GM18909 (cell line): ENCODE measurements around the gene SLC22A16.
"Not testable (repeated sequence)": the region's sequence is repeated elsewhere in the genome, so short reads cannot be mapped to it uniquely, and the experiment has no call there.

Experiments used
- ATAC-seq: cut with Tn5 transposase; IDR thresholded peaks from one replicate; pipeline ENCODE4 v1.9.1; 2021; ENCODE audit warnings: mild to moderate bottlenecking; ENCODE audit not compliant: unreplicated experiment, poor library complexity

Gene SLC22A16

DNA sequence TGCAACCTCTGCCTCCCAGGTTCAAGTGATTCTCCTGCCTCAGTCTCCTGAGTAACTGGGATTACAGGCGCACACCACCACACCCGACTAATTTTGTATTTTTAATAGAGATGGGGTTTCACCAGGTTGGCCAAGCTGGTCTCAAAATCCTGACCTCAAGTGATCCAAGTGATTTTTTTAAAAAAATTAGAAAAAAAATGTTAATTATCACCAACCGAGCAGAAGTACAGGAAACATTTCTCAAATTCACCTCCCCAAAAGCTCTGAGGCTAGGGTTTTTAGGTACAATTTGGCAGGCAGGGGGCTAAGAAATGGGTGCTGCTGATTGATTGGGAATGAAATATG lies 14.9 kb upstream of the SLC22A16 start:
- ATAC-seq = no peak

DNA sequence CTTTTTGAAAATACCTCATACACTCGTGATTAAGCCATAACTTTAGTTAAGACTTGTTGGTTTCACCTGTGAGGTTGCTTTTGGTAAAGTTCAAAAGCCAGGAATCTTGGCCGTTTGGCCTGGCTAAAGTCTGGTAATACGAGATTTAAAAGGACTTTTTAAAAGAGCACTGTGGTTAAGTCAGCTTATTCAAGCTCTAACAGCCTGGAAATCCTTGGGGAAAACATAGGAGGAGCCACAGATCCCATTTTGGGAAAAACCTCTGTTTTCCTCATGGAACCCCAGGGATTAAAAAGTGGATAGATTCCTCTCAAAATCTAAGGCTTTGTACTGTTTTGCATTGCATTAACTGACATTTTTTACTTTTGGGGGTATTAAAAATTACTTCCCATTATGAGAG lies 13.7 kb upstream of the SLC22A16 start:
- ATAC-seq = no peak

DNA sequence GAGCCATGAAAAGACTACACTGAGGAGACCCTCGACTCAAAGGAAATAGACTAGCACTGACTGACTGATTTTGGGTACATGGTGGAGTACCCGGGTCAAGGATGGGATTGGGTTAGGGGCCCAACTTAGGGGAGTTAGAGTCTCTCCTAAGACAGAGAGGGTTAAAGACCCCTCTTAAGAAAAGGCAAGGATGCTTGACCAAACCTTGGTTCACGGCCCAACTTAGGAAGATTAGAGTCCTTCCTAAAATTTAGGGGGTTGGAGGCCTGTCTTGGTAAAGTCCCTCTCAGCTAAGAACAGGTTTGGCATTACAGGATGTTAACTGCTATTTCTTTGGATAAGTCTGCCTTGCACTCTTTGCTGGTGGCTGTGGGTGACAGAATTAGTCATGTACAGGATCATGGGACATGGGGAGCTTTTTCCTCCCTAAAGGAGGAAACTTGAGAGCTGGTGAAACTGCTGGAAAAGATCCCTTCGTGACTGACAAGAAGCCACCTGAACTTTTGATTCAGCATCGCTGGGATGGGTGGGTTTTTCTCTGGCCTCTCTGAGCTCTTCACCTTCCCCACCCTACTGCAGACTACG lies 12.3 kb upstream of the SLC22A16 start:
- no peak for ATAC-seq

DNA sequence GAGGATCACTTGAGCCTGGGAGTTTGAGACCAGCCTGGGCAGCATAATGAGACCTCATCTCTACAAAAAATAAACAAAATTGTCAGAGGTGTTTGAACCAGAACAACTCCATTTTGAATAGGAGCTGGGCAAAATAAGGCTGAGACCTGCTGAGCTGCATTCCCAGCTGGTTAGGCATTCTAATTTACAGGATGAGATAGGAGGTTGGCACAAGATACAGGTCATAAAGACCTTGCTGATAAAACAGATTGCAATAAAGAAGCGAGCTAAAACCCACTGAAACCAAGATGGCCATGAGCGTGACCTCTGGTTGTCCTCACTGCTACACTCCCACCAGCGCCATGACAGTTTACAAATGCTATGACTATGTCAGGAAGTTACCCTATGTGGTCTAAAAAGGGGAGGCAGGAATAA lies 11.6 kb upstream of the SLC22A16 start:
- not testable (repeated sequence) for ATAC-seq

DNA sequence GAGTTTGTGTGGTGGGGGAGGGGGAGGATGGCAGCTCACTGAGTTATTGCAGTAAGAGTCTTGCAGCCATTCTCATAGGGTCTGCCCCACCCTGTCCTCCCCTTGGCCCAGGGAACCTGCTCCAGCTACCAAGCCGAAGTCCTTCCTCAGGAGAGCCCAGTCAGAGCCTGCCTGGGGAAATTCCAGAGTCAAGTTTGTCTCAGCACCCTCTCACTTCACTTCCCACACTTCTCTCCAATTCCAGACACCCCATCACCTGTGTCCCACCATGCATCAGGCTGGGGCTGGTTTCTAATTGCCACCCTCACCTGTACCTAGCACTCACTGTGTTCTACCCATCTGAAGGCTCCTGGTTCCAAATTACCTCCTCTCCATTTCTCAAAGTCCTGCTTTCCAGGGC lies 10.3 kb upstream of the SLC22A16 start:
- ATAC-seq = no peak

DNA sequence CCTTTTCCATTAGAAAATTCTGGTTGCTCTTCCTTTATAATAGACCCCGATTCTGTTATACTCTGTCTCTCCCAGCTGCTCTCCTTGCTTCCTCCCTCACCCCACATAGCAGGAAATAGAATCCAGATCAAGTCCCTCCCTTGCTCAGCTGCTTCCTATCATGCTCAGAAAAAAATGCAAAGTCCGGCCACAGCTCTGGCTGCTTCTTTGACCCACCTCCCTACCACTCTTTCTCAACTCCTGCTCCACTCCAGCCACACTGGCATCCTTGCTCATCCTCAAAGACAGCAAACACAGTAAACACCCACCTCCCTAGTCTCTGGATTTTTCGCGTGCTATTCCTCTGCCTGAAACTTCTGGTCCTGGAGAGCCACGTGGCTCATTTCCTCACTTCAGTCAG lies 9.1 kb upstream of the SLC22A16 start:
- ATAC-seq = no peak

DNA sequence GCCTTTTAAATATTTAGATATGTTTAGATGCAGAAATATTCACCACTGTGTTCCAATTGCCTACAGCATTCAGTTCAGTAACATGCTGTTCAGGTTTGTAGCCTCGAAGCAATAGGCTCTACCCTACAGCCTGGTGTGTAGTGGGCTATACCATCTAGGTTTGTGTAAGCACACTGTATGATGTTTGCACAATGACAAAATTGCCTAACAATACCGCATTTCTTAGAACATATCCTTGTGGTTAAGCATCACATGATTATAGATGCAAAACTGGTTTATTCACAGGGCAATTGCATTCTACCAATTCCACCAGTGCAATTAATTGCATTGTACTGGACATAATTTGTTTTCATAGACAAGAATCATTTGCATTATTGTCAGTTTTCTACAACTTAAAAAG lies 7.9 kb upstream of the SLC22A16 start:
- ATAC-seq = no peak

DNA sequence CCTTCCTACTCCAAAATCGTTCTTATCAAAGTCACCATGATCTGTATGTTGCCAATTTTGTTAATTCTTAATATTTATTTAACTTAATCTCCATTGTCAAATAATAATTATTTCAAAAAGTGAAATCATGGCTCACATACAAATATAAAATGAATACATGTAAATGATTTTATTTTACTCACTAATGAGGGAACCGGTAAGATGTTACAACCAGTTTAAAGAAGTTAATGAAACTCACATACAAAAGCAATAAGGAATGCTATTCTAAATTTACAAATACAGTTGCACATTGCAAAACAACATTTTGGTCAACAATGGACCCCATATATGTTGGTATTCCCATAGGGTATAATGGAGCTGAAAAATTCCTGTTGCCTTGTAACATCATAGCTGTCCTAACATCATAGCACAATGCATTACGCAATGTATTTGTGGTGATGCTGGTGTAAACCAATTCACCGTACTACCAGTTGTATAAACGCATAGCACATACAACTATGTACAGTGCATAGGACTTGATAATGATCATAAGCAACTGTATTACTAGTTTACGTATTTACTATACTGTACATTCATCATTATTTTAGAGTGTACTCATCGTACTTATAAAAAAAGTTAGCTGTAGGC lies 6.5 kb upstream of the SLC22A16 start:
- no peak for ATAC-seq

DNA sequence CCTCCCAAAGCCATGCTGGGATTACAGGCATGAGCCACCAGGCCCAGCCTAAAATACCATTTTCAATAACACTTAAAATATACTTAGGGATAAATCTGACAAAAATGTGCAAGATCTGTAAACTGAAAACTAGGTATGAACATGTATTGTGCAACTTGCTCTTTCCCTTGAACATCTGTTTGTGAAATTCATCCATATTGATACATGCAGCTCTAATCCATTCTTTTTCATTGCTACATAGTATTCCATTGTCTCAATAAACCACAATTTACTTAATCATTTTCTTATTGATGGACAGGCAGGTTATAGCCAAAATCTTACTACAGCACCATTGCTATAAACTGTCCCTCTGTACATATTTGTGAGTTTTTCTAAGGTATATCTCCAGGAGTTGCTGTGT lies 4.7 kb upstream of the SLC22A16 start:
- no peak for ATAC-seq

DNA sequence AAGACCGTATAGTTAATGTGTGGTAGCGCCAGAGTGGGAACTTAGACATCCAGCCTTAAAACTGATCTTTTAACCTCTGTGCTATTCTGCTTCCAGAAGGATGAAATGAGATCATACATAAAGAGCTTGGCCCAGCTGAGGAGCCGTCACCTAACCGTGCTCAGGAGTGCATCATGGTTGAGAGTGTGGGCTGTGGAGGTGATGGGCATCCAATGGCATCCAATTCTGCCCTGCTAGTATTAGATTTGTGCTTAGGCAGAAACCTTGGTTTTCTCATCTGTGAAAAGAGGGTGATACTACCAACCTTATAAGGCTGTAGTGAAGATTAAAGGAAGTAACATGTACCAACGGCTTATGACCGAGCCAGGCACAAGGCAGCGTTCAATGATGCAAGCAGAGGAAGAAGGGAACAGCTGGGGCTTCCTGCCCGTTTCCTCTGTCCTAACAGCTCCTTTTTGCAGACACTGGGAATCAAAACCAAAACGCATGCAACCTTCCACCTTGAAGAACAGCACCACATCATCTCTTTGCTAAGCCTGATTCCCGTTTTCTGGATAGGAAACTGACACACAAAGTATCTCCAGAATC lies 1.3 kb downstream of the SLC22A16 start:
- ATAC-seq = no peak

DNA sequence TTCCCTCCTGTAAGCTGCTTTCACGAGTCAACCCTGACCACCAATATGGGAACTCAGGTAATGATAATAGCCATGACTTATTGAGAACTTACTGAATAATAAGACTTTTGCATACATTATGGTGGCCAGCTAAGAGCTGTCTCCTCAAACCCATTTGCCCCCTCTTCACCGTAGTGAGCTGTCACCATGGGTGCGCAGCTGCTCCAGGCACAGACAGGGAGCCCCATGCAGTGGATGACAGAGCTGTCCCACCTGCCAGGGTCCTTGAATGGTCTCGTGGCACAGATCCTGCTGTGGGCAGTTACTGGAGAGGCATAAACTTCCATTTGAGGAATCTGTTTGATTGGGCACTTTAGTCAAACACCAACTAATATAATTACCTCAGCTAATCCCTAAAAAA lies 1.9 kb downstream of the SLC22A16 start:
- no peak for ATAC-seq

DNA sequence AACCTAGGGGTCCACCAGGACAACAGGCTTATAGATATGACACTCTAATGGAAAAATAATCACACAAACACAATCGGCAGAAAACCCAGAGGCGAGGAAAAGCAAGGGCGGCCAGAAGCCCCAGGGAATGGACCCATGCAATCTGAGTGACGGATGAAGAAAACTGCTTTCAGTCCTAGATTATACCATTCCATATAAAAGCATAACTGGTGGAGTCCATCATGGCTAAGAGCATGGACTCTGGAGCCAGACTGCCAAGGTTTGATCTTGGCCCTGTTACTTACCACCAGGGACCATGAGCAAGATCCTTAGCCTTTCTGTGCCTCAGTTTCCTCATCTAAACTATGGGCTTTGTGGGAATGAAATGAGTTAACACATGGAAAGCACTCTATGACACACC lies 3.7 kb downstream of the SLC22A16 start:
- ATAC-seq = no peak

DNA sequence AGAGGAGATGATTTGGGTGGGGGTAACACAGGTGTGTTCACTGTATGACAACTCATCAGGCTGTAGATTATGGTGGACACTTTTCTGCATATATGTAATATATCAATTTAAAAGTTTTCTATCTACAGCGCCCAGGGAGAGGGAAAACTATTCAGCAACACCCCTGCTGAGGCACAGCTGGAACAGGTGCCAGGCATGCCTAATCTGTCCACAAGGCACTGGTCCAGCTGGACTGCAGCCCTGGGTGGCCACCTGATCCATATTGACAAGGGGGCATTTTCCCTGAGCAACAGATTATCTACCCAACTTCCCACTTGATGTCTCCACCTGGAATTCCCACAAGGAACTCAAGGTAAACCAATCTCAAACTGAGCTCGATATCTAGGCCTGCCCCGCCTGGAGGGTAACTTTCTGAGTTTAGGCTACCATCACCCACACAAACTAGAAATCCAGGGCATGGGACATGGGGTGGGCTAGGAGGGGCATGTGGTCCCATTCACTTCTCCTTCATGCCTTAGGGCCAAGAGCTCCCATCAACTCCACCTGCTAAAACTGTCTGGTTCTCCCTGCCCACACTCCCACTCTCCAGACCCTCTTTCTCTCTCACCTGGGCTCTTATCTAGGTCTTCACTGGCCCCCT lies 4.6 kb downstream of the SLC22A16 start:
- ATAC-seq = no peak

DNA sequence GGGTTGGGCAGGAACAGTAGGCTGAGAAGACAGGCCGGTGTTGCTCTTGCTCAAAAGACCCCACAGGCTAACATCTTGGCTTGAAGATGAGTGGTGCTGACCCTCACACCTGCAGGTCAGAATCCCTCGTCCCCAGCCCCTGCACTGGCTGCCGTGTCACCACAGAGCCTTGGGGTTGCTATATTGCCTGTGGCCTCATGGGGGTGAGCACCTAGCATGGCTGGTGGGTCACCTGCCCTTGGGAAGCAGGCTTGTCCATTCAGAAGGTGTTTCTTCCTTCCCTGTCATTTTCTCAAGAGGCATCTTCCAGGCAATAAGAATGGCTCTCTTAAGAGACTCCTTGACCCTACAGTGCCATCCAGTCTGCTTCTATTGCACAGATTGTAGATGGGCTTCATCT lies 7.7 kb downstream of the SLC22A16 start:
- ATAC-seq = no peak

DNA sequence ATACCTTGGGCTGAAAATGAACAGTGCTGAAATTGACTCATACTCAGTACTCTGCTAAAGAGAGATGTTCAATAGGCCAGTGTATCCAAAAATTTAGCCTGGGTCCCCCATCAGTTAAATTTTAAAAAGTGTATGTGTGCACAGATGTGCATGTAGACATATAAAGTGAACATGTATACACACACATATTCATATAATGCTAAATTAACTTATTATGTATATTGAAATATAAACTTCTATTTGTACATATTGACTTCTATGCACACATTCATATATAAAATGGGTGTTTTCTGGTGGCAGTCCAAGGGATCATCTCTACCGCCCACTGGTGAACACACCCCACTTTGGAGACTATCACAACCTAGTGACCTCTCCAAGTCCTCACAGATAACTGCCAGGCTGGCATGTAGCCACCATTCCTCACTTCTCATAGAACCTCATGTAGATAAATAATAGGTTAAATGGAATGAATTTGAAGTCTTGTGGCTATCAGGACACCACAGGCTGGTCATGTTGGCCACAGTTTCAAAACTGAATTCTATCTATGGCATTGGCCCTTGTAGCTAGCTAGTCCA lies 8.8 kb downstream of the SLC22A16 start:
- no peak for ATAC-seq

DNA sequence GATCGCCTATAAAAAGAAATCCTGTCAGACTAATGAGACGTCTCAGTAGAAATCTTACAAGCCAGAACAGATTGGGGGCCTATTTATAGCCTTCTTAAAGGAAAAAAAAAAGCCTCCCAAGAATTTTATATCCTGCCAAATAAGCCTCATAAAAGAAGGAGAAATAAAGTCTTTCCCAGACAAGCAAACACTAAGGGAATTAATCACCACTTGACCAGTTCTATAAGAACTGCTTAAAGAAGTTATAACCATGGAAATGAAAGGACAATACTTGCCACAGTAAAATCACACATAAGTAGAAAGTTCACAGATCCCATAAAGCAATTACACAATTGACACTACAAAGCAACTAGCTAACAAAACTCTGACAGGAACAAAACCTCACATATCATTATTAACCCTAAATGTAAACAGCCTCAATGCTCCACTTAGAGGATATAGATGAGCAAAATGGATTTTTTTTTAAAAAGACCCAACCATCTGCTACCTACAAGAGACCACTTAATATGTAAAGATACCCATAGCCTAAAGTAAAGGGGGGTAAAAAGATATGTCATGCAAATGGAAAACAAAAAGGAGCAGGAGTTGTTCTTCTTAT lies 13.4 kb downstream of the SLC22A16 start:
- no peak for ATAC-seq

DNA sequence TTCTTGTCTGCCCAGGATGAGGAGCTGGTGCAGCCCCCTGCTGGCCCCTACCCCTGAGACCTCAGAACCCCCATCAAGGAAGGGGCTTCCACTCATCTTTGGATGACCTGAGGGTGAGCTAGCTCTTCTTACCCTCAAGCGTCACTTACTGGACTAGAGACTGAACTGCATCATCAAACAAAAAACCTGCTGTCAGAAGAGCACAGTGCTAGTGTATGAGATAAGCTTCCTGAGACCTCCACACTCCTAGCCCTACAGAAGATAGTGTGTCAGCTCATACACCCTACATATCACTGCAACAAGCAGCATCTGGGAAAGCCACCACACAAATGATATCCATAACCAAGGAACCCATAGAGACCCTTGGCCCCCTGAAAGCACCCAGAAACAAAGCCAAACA lies 15.0 kb downstream of the SLC22A16 start:
- no peak for ATAC-seq

DNA sequence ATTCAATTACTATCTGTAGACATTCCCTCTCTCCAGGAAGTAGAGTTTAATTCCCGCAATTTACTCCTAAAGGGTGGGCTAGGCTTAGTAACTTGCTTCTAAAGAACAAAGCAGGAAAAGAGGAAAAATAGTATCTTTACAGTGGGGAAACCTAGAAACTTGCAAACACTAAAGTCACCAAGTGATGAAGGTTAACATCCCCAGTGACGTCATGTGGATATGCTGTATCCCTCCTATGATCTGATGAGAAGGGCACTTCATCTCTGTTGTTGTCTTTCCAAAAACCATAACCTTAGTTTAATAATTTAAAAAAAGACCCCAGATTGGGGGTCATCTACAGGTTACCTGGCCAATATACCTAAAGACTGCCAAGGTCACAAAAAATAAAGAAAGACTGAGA lies 17.3 kb downstream of the SLC22A16 start:
- no peak for ATAC-seq

DNA sequence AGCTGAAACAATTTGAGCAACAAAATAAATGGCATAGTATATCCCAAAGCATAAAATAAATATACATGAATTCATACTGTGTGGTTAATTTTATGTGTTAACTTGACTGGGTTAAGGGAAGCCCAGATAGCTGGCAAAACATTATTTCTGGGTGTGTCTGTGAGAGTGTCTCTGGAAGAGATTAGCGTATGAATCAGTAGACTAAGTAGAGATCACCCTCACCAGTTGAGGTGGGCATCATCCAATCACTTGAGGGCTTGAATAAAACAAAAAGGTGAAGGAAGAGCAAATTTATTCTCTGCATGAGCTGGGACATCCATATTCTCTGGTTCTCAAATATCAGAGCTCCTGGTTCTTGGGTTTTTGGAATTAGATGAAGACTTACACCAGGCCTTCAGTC lies 17.9 kb downstream of the SLC22A16 start:
- ATAC-seq = no peak

DNA sequence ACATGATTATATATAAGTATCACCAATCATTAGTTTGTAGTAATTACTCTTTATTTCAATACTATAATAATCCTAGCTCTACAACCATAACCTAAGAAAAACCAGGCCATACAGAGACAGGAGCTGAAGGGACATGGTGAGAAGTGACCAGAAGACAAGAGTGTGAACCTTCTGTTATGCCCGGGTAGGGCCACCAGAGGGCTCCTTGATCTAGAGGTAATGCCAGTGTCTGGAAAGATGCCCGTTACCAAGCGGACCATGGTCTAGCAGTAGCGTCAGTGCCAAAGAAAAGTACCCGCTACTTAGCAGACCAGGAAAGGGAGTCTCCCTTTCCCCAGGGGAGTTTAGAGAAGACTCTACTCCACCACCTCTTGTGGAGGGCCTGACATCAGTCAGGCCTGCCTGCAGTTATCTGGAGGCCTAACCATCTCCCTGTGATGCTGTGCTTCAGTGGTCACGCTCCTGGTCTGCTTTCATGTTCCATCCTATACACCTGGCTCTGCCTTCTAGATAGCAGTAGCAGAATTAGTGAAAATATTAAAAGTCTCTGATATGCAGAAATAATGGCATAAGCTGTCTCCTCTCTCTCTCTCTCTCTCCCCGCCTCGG lies 18.7 kb downstream of the SLC22A16 start:
- not testable (repeated sequence) for ATAC-seq

DNA sequence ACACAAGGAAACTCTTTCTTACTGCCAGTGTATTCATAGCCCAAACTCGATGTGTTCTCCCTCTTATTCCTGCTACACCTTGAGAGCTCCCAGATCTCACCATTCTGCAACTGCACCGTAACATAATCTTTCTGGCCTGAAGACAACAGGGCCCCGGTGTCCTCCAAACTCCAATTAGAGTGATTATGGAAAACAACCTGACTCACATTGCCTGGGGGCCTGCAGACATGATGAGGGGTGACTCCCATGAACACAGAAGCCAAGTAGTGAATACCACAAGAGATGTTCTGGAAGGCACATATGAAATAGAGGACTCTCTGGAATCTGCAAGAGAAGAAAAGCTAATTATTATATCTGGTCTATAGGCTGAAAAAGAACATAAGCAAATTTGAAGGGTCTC lies 19.7 kb downstream of the SLC22A16 start:
- ATAC-seq = no peak
